Thoracic aorta (tissue), 2 donors: ENCODE results near the gene CD177. TPM values are rescaled to one million over a fixed set of nuclear protein-coding genes. Genes with fewer than 3 reads are reported as not detected.
"Not testable (repeated sequence)": the region's sequence is repeated elsewhere in the genome, so short reads cannot be mapped to it uniquely, and the experiment has no call there.

Experiments used
- ATAC-seq: fragments of 150-250 bp; one replicate; pipeline ENCODE4 v1.8.0; 2017; ENCODE audit warnings: low read depth; ENCODE audit not compliant: insufficient number of reproducible peaks, low FRiP score
- DNase-seq: peaks from one replicate; pipeline ENCODE4 v3.0.0-alpha.2; 2020; ENCODE audit warnings: low spot score
- H3K27ac ChIP-seq, 2 donors: fragments of 200-600 bp; sonication (generic); 1 replicate in 1 of 2; 2 replicates in 1 of 2; pipeline ENCODE4 v1.5.1; 2016; ENCODE audit warnings: mild to moderate bottlenecking in 2 of 2, moderate library complexity in 2 of 2
- H3K27me3 ChIP-seq: fragments of 200-600 bp; sonication (generic); replicated peaks from 2 replicates; pipeline ENCODE4 v1.6.0; 2016; ENCODE audit warnings: mild to moderate bottlenecking; ENCODE audit not compliant: insufficient read depth
- H3K36me3 ChIP-seq: fragments of 200-600 bp; sonication (generic); one replicate; pipeline ENCODE4 v1.5.1; 2016
- H3K4me1 ChIP-seq, 2 donors: fragments of 200-600 bp; sonication (generic); 1 replicate in 1 of 2; 2 replicates in 1 of 2; pipeline versions ENCODE4 v1.5.1 to v1.6.0; 2016; ENCODE audit warnings: low read depth in 2 of 2, mild to moderate bottlenecking in 1 of 2; ENCODE audit not compliant: control insufficient read depth in 1 of 2
- H3K4me3 ChIP-seq: fragments of 200-600 bp; sonication (generic); 2 replicates; pipeline ENCODE4 v1.5.1; 2016; ENCODE audit warnings: mild to moderate bottlenecking
- H3K9me3 ChIP-seq: fragments of 200-600 bp; sonication (generic); 2 replicates; pipeline ENCODE4 v1.5.1; 2016
- CTCF ChIP-seq: fragments of 200-600 bp; sonication (generic); IDR thresholded peaks from one replicate; pipeline ENCODE4 v1.5.1; 2019; ENCODE audit warnings: antibody characterized with exemption
- total RNA-seq, 2 donors: library from RNA; depleted of rRNA; stranded (reverse); fragments of >200 nt; gene quantifications; one replicate each; pipeline versions ENCODE4 v1.1.0 to v1.2.3, GENCODE V29; 2016

Gene CD177
- total RNA-seq, 2 donors from 2014 or later: 3.5 TPM; not detected in 1

GRCh38 chr19:43316591-43317319 lies 36.7 kb upstream of the CD177 start:
- Histone ChIP-seq H3K4me1 (no peaks in the 10 kb centered on the region), H3K27me3 (no peaks in the 10 kb centered on the region), H3K4me3 (no peak overlapping the region), H3K9me3 (no peaks in the 10 kb centered on the region), H3K36me3 (no peaks in the 10 kb centered on the region), H3K27ac (no peak overlapping the region)
- TF ChIP-seq CTCF: no peak
- ATAC-seq (no peak), DNase-seq (no peak)

- Histone ChIP-seq H3K4me1 (no peaks in the 10 kb centered on the region), H3K27me3 (no peaks in the 10 kb centered on the region), H3K4me3 (no peak overlapping the region), H3K27ac (no peak overlapping the region), H3K36me3 (no peaks in the 10 kb centered on the region), H3K9me3 (no peaks in the 10 kb centered on the region)
- DNase-seq (no peak), ATAC-seq (no peak)
- no peak for TF ChIP-seq CTCF
Measured at GRCh38 chr19:43318203-43318602, 35.3 kb upstream of the CD177 start.

GRCh38 chr19:43318796-43319314 lies 34.6 kb upstream of the CD177 start:
- no peaks in the 10 kb centered on the region for H3K36me3 ChIP-seq
- no peak overlapping the region for H3K4me3 ChIP-seq
- H3K4me1 ChIP-seq: no peaks in the 10 kb centered on the region
- ATAC-seq (no peak), DNase-seq (no peak)
- no peaks in the 10 kb centered on the region for H3K9me3 ChIP-seq
- no peaks in the 10 kb centered on the region for H3K27me3 ChIP-seq
- no peak overlapping the region for H3K27ac ChIP-seq
- no peak for TF ChIP-seq CTCF

- no peak for ATAC-seq
- Histone ChIP-seq H3K4me1 (no peaks in the 10 kb centered on the region), H3K27ac (no peak overlapping the region), H3K4me3 (no peak overlapping the region), H3K27me3 (no peaks in the 10 kb centered on the region), H3K36me3 (no peaks in the 10 kb centered on the region), H3K9me3 (no peaks in the 10 kb centered on the region)
- no peak for TF ChIP-seq CTCF
- DNase-seq: no peak
Measured at GRCh38 chr19:43320546-43320945, 32.9 kb upstream of the CD177 start.

- not testable (repeated sequence) for H3K4me1 ChIP-seq, DNase-seq, H3K27ac ChIP-seq, H3K36me3 ChIP-seq, H3K4me3 ChIP-seq, H3K9me3 ChIP-seq, ATAC-seq, H3K27me3 ChIP-seq
Measured at GRCh38 chr19:43326761-43327160, 26.7 kb upstream of the CD177 start.

- not testable (repeated sequence) for DNase-seq, ATAC-seq, H3K36me3 ChIP-seq, H3K27ac ChIP-seq, H3K9me3 ChIP-seq, H3K4me1 ChIP-seq, H3K27me3 ChIP-seq, H3K4me3 ChIP-seq
Measured at GRCh38 chr19:43328561-43328960, 24.9 kb upstream of the CD177 start.

- H3K4me1 ChIP-seq, H3K27ac ChIP-seq, DNase-seq, H3K27me3 ChIP-seq, H3K9me3 ChIP-seq, ATAC-seq, H3K36me3 ChIP-seq, H3K4me3 ChIP-seq: not testable (repeated sequence)
Measured at GRCh38 chr19:43329049-43329448, 24.4 kb upstream of the CD177 start.
